IMR-90 (cell line): Measurements from ENCODE around the gene PRDM12. TPM values are rescaled to one million over a fixed set of nuclear protein-coding genes. Genes with fewer than 3 reads are reported as not detected.

Source experiments
- ATAC-seq: fragments of 200-7000 bp; cut with Tn5 transposase; 2 replicates; pipeline ENCODE4 v1.9.1; 2020; ENCODE audit warnings: low read depth, mild to moderate bottlenecking, moderate library complexity
- BruUV-seq: library from RNA; stranded (reverse); fragments of 400-500 nt; replicated peaks from 2 replicates; lab custom pipeline; 2021; lab: Mats Ljungman, UMichigan
- CTCF ChIA-PET: fragments of 300-600 bp; formaldehyde crosslinking; extraction: SDS; loops from one replicate; lab custom pipeline; 2021; ENCODE audit warnings: antibody characterized with exemption; lab: Yijun Ruan, JAX
- POLR2A ChIA-PET: fragments of 300-600 bp; sonication (Branson Sonifier 250); formaldehyde crosslinking; loops from one replicate; lab custom pipeline; 2022; ENCODE audit warnings: antibody characterized with exemption; ENCODE audit not compliant: unreplicated experiment; lab: Charles Lee
- DNase-seq: peaks from one replicate; pipeline ENCODE4 v3.0.0; 2013
- H2AFZ ChIP-seq: replicated peaks from 2 replicates; pipeline ENCODE3; 2013; ENCODE audit warnings: low read length, mild to moderate bottlenecking; ENCODE audit not compliant: poor library complexity
- H2AK5ac ChIP-seq: 2 replicates; pipeline ENCODE4 v1.6.1; 2013; ENCODE audit warnings: low read depth, low read length, inconsistent platforms
- H2AK9ac ChIP-seq: replicated peaks from 2 replicates; pipeline ENCODE3; 2013; ENCODE audit warnings: mild to moderate bottlenecking, low read depth, low read length, moderate library complexity; ENCODE audit not compliant: poor library complexity
- H2BK120ac ChIP-seq: 2 replicates; pipeline ENCODE4 v1.6.1; 2013; ENCODE audit warnings: low read depth, low read length, inconsistent platforms
- H2BK15ac ChIP-seq: 3 replicates; pipeline ENCODE4 v1.6.1; 2013; ENCODE audit warnings: low read depth, low read length, inconsistent platforms
- H2BK20ac ChIP-seq: 2 replicates; pipeline ENCODE4 v1.6.1; 2013; ENCODE audit warnings: low read depth, mild to moderate bottlenecking, inconsistent platforms, low read length, moderate library complexity
- H2BK5ac ChIP-seq: 2 replicates; pipeline ENCODE4 v1.6.1; 2013; ENCODE audit warnings: mild to moderate bottlenecking, low read depth, low read length, inconsistent platforms; ENCODE audit not compliant: poor library complexity, severe bottlenecking
- H3K14ac ChIP-seq: replicated peaks from 2 replicates; pipeline ENCODE4 v1.6.1; 2013; ENCODE audit warnings: low read depth, low read length, inconsistent platforms
- H3K18ac ChIP-seq: 2 replicates; pipeline ENCODE4 v1.6.1; 2013; ENCODE audit warnings: low read depth, low read length, control low read depth
- H3K23ac ChIP-seq: 2 replicates; pipeline ENCODE4 v1.6.1; 2013; ENCODE audit warnings: low read depth, low read length, inconsistent platforms
- H3K27ac ChIP-seq: 2 replicates; pipeline ENCODE4 v1.5.1; 2013; ENCODE audit warnings: mild to moderate bottlenecking, control low read depth, low read length; ENCODE audit not compliant: insufficient read depth
- H3K27me3 ChIP-seq: 2 replicates; pipeline ENCODE4 v1.6.1; 2013; ENCODE audit warnings: low read length; ENCODE audit not compliant: control insufficient read depth, insufficient read depth
- H3K36me3 ChIP-seq: 2 replicates; pipeline ENCODE4 v1.6.1; 2013; ENCODE audit warnings: low read length, mixed read lengths; ENCODE audit not compliant: control insufficient read depth, insufficient read depth
- H3K4ac ChIP-seq: 2 replicates; pipeline ENCODE4 v1.6.1; 2013; ENCODE audit warnings: low read depth, low read length, inconsistent platforms
- H3K4me1 ChIP-seq: 2 replicates; pipeline ENCODE4 v1.6.1; 2013; ENCODE audit warnings: low read length, mixed read lengths; ENCODE audit not compliant: control insufficient read depth, insufficient read depth
- H3K4me2 ChIP-seq: 2 replicates; pipeline ENCODE4 v1.6.1; 2013; ENCODE audit warnings: low read depth, mild to moderate bottlenecking, control low read depth, low read length, moderate library complexity
- H3K4me3 ChIP-seq: 2 replicates; pipeline ENCODE4 v1.5.1; 2013; ENCODE audit warnings: low read depth, mild to moderate bottlenecking, control low read depth, low read length, moderate library complexity; ENCODE audit not compliant: insufficient read depth
- H3K56ac ChIP-seq: 2 replicates; pipeline ENCODE4 v1.6.1; 2013; ENCODE audit warnings: low read length, inconsistent platforms; ENCODE audit not compliant: insufficient read depth; ENCODE audit errors: extremely low read depth
- H3K79me1 ChIP-seq, 2 experiments: 2 replicates each; pipeline ENCODE4 v1.6.1; 2013; ENCODE audit warnings: low read length in 2 of 2, inconsistent platforms in 1 of 2, low read depth in 1 of 2
- H3K9ac ChIP-seq: 2 replicates; pipeline ENCODE4 v1.6.1; 2013; ENCODE audit warnings: low read depth, low read length, control low read depth
- H3K9me1 ChIP-seq: 2 replicates; pipeline ENCODE4 v1.6.1; 2013; ENCODE audit warnings: low read length, inconsistent platforms; ENCODE audit not compliant: insufficient read depth
- H3K9me3 ChIP-seq: 2 replicates; pipeline ENCODE4 v1.6.1; 2013; ENCODE audit warnings: low read length; ENCODE audit not compliant: control insufficient read depth, insufficient read depth
- H4K20me1 ChIP-seq: 2 replicates; pipeline ENCODE4 v1.6.1; 2013; ENCODE audit warnings: low read length, inconsistent platforms; ENCODE audit not compliant: insufficient read depth
- H4K5ac ChIP-seq: 2 replicates; pipeline ENCODE4 v1.6.1; 2013; ENCODE audit warnings: mild to moderate bottlenecking, low read depth, low read length, control low read depth
- H4K8ac ChIP-seq, 2 experiments: 2 replicates each; pipeline ENCODE4 v1.6.1; 2013; ENCODE audit warnings: low read depth in 2 of 2, low read length in 2 of 2, control low read depth in 1 of 2, inconsistent platforms in 1 of 2
- H4K91ac ChIP-seq: 2 replicates; pipeline ENCODE4 v1.6.1; 2013; ENCODE audit warnings: low read depth, low read length, inconsistent platforms; ENCODE audit not compliant: insufficient read depth
- BHLHE40 ChIP-seq: fragments of 150-350 bp; IDR thresholded peaks from 2 replicates; pipeline ENCODE4 v1.6.1; 2016; ENCODE audit warnings: mild to moderate bottlenecking, low read depth, low read length
- CEBPB ChIP-seq: IDR thresholded peaks from 2 replicates; pipeline ENCODE4 v1.6.1; 2012; ENCODE audit warnings: low read depth, low read length, improper control_type of control experiment
- CHD1 ChIP-seq: IDR thresholded peaks from 2 replicates; pipeline ENCODE4 v1.6.1; 2012; ENCODE audit warnings: low read depth, low read length, improper control_type of control experiment
- FOS ChIP-seq: fragments of 150-350 bp; IDR thresholded peaks from 2 replicates; pipeline ENCODE4 v1.6.1; 2016; ENCODE audit warnings: low read depth, low read length
- MAFK ChIP-seq: IDR thresholded peaks from 2 replicates; pipeline ENCODE4 v1.6.1; 2012; ENCODE audit warnings: low read depth, low read length, improper control_type of control experiment
- MAZ ChIP-seq: IDR thresholded peaks from 2 replicates; pipeline ENCODE4 v1.6.1; 2012; ENCODE audit warnings: low read depth, mild to moderate bottlenecking, low read length, improper control_type of control experiment, moderate library complexity, borderline replicate concordance
- MXI1 ChIP-seq: IDR thresholded peaks from 2 replicates; pipeline ENCODE4 v1.6.1; 2012; ENCODE audit warnings: low read depth, mild to moderate bottlenecking, low read length, moderate library complexity, borderline replicate concordance
- NFE2L2 ChIP-seq: fragments of 150-350 bp; IDR thresholded peaks from 2 replicates; pipeline ENCODE4 v1.6.1; 2016; ENCODE audit warnings: low read depth, mild to moderate bottlenecking, low read length
- POLR2A ChIP-seq: IDR thresholded peaks from 2 replicates; pipeline ENCODE4 v1.6.1; 2012; ENCODE audit warnings: mild to moderate bottlenecking, low read depth, low read length
- RAD21 ChIP-seq: IDR thresholded peaks from 2 replicates; pipeline ENCODE4 v1.6.1; 2012; ENCODE audit warnings: low read length, improper control_type of control experiment
- RCOR1 ChIP-seq: IDR thresholded peaks from 2 replicates; pipeline ENCODE4 v1.6.1; 2012; ENCODE audit warnings: mild to moderate bottlenecking, low read length, improper control_type of control experiment; ENCODE audit not compliant: insufficient replicate concordance
- RFX5 ChIP-seq: IDR thresholded peaks from 2 replicates; pipeline ENCODE4 v1.8.0; 2012; ENCODE audit warnings: low read depth, mild to moderate bottlenecking, low read length, moderate library complexity
- SMC3 ChIP-seq: fragments of 150-350 bp; IDR thresholded peaks from 2 replicates; pipeline ENCODE4 v1.6.1; 2016; ENCODE audit warnings: low read depth, mild to moderate bottlenecking, antibody characterized with exemption, low read length, moderate library complexity
- USF2 ChIP-seq: fragments of 150-350 bp; IDR thresholded peaks from 2 replicates; pipeline ENCODE4 v1.6.1; 2017; ENCODE audit warnings: mild to moderate bottlenecking, antibody characterized with exemption, low read length, low read depth
- WGBS, 2 experiments: methylation state at CpG; one replicate each; pipeline versions ENCODE4 v1.1.5 to v1.1.7; 2013; ENCODE audit warnings: missing lambda C conversion rate in 2 of 2; ENCODE audit not compliant: insufficient read length in 1 of 2; ENCODE audit errors: extremely low coverage in 2 of 2; 5-methylcytosine and 5-hydroxymethylcytosine counted together
- dilution Hi-C: fragments of 300-500 bp; cut with HindIII; formaldehyde crosslinking; loops from one replicate; pipeline ENCODE4 v1.14.3; 2018; ENCODE audit warnings: low sequenced_read_pairs; ENCODE audit not compliant: unreplicated experiment
- in situ Hi-C: fragments of 300-500 bp; cut with MboI; formaldehyde crosslinking; loops from 3 replicates; pipeline ENCODE4 v1.14.3; 2019; ENCODE audit warnings: low sequenced_read_pairs, inconsistent platforms, mixed read lengths
- intact Hi-C: fragments of 100-400 bp; cut with micrococcal nuclease; formaldehyde crosslinking; loops from 2 replicates; pipeline ENCODE4 v1.10.0; 2022
- polyA plus RNA-seq, 3 experiments: library from polyadenylated mRNA; depleted of rRNA; stranded (reverse); fragments of >200 nt; gene quantifications; 2 replicates each; pipeline ENCODE4 v1.2.3, GENCODE V29; 2012; ENCODE audit warnings: low replicate concordance in 1 of 3
- total RNA-seq: library from RNA; depleted of rRNA; stranded (reverse); fragments of >200 nt; gene quantifications from 2 replicates; pipeline ENCODE4 v1.2.3, GENCODE V29; 2012
- TF ChIP-seq, protein P1 (sequence below): conservative IDR thresholded peaks from 2 replicates; pipeline ENCODE4 v1.5.1; 2012; ENCODE audit warnings: mild to moderate bottlenecking, low read depth, low read length, improper control_type of control experiment
- TF ChIP-seq, protein P2 (sequence below): fragments of 150-350 bp; IDR thresholded peaks from 2 replicates; pipeline ENCODE4 v1.6.1; 2016; ENCODE audit warnings: low read depth, mild to moderate bottlenecking, low read length, moderate library complexity, borderline replicate concordance

The PRDM12 gene
- total and polyA plus RNA-seq, 2 of the 4 experiments (the other 2 are of a cell fraction): not detected

GRCh38 chr9:130651752-130652151, 12.6 kb upstream of the PRDM12 start:
- dilution Hi-C loops: no loop called here
- Histone ChIP-seq H2BK20ac (no peak overlapping the region), H2BK5ac (no peak overlapping the region), H3K9me3 (peaks cover under 1% of the 10 kb centered on the region; the same call in 1 of the 2 replicates), H3K9ac (no peak overlapping the region), H4K20me1 (no peaks in the 10 kb centered on the region), H3K56ac (no peak overlapping the region), H3K23ac (no peak overlapping the region), H3K14ac (no peak overlapping the region), H3K27ac (no peak overlapping the region), H3K18ac (no peak overlapping the region), H3K36me3 (no peaks in the 10 kb centered on the region), H4K5ac (no peak overlapping the region), H2BK120ac (no peak overlapping the region), H3K9me1 (no peaks in the 10 kb centered on the region), H3K27me3 (peaks cover 37% of the 10 kb centered on the region), H2BK15ac (no peak overlapping the region), H2AK5ac (no peak overlapping the region), H4K91ac (no peak overlapping the region), H3K4me1 (no peaks in the 10 kb centered on the region), H3K4ac (no peak overlapping the region), H2AK9ac (no peak overlapping the region), H4K8ac (no peak overlapping the region), H2AFZ (no peak overlapping the region), H3K4me3 (no peak overlapping the region), H3K4me2 (no peak overlapping the region), H3K79me1 (no peaks in the 10 kb centered on the region)
- 82% methylated on average over 16 of the region's 18 CpGs; no CpG with 5 or more reads in 1 of the 2 experiments for WGBS, 2 experiments
- TF ChIP-seq MAFK (no peak), MXI1 (no peak), POLR2A (no peak), FOS (no peak), CEBPB (no peak), MAZ (no peak), RFX5 (no peak), RAD21 (no peak), NFE2L2 (no peak), SMC3 (no peak), BHLHE40 (no peak), CHD1 (no peak), RCOR1 (no peak), USF2 (no peak)
- TF ChIP-seq, protein P1, sequence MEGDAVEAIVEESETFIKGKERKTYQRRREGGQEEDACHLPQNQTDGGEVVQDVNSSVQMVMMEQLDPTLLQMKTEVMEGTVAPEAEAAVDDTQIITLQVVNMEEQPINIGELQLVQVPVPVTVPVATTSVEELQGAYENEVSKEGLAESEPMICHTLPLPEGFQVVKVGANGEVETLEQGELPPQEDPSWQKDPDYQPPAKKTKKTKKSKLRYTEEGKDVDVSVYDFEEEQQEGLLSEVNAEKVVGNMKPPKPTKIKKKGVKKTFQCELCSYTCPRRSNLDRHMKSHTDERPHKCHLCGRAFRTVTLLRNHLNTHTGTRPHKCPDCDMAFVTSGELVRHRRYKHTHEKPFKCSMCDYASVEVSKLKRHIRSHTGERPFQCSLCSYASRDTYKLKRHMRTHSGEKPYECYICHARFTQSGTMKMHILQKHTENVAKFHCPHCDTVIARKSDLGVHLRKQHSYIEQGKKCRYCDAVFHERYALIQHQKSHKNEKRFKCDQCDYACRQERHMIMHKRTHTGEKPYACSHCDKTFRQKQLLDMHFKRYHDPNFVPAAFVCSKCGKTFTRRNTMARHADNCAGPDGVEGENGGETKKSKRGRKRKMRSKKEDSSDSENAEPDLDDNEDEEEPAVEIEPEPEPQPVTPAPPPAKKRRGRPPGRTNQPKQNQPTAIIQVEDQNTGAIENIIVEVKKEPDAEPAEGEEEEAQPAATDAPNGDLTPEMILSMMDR: no peak
- TF ChIP-seq, protein P2, sequence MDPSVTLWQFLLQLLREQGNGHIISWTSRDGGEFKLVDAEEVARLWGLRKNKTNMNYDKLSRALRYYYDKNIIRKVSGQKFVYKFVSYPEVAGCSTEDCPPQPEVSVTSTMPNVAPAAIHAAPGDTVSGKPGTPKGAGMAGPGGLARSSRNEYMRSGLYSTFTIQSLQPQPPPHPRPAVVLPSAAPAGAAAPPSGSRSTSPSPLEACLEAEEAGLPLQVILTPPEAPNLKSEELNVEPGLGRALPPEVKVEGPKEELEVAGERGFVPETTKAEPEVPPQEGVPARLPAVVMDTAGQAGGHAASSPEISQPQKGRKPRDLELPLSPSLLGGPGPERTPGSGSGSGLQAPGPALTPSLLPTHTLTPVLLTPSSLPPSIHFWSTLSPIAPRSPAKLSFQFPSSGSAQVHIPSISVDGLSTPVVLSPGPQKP: no peak
- DNase-seq (no peak), ATAC-seq (no peak)
- in situ Hi-C loops: loop anchor here (25.0 kb wide), 1 partner anchor 539 kb away; no protein-coding TSS in a partner anchor
- intact Hi-C loops: no loop called here
- no TSS peak for BruUV-seq
- POLR2A ChIA-PET: no interaction called here
- CTCF ChIA-PET: no interaction called here
